ENCODE results near the gene MAMDC4. TPM values are rescaled to one million over a fixed set of nuclear protein-coding genes. Genes with fewer than 3 reads are reported as not detected.
"Not testable (repeated sequence)": the region's sequence is repeated elsewhere in the genome, so short reads cannot be mapped to it uniquely, and the experiment has no call there.

The MAMDC4 gene
- total RNA-seq, 1 experiment from 2014 or later, result 17.3 TPM

GRCh38 chr9:136868644-136869043 is 16.5 kb downstream of the MAMDC4 start:
- no peaks in the 10 kb centered on the region for H4K20me1 ChIP-seq (ENCODE audit: insufficient read depth)
- ATAC-seq (no peak), DNase-seq (ENCODE audit: low read depth, low spot score) (no peak)
- no peaks in the 10 kb centered on the region for H3K27me3 ChIP-seq (ENCODE audit: insufficient read depth, low read length)
- H3K27ac ChIP-seq (ENCODE audit: low read depth, low read length), result no peak overlapping the region
- RAD21 ChIA-PET (ENCODE audit: low non-redundant PET in 1 of 2, low total read pairs in 2 of 2, uncharacterized antibody in 2 of 2, unreplicated experiment in 2 of 2), result no interaction called here
- no peak overlapping the region for H3K4me3 ChIP-seq (replicated peaks in 1 of 2; ENCODE audit: low read depth in 1 of 2, low read length in 2 of 2)
- H3K4me2 ChIP-seq (ENCODE audit: low read length), result no peak overlapping the region
- peaks cover 5 to 7% of the 10 kb centered on the region in 2 experiments; a peak in 3 of 4 replicates for H3K36me3 ChIP-seq (ENCODE audit: control insufficient read depth in 1 of 2, insufficient read depth in 2 of 2, low read length in 2 of 2)
- no peaks in the 10 kb centered on the region for H3K9me2 ChIP-seq (ENCODE audit: insufficient read depth)
- no TSS peak for BruUV-seq (replicated peaks)
- intact Hi-C loops (cut with micrococcal nuclease), result no loop called here
- H3K9me3 ChIP-seq (ENCODE audit: control insufficient read depth in 1 of 2, insufficient read depth in 1 of 2, low read depth in 1 of 2, low read length in 2 of 2), result no peaks in the 10 kb centered on the region; a peak in 2 of 4 replicates
- no peak overlapping the region for H2AFZ ChIP-seq (ENCODE audit: low read depth, low read length, poor library complexity, severe bottlenecking)
- H3K9ac ChIP-seq (ENCODE audit: low read length), result no peak overlapping the region
- no peak for TF ChIP-seq POLR2AphosphoS5 (IDR thresholded peaks at IDR 0.05; ENCODE audit: low read depth, low read length)
- no peak for TF ChIP-seq TCF7L2 (IDR thresholded peaks at IDR 0.05; ENCODE audit: borderline replicate concordance, extremely low read depth, insufficient read depth, insufficient read length)
- TF ChIP-seq EZH2 (IDR thresholded peaks at IDR 0.05), result no peak
- no peak for TF ChIP-seq ZBTB33 (IDR thresholded peaks at IDR 0.05; ENCODE audit: extremely low read depth, insufficient replicate concordance, low read length)
- no peak for TF ChIP-seq RAD21 (IDR thresholded peaks at IDR 0.05; ENCODE audit: low read depth)
- no peak for TF ChIP-seq SP1 (IDR thresholded peaks at IDR 0.05; ENCODE audit: low read depth)
- no peak for TF ChIP-seq ZFX (IDR thresholded peaks at IDR 0.05)
- TF ChIP-seq POLR2A (IDR thresholded peaks at IDR 0.05; ENCODE audit: borderline replicate concordance, extremely low read depth, insufficient read depth, insufficient read length), result no peak
- TF ChIP-seq MAX (IDR thresholded peaks at IDR 0.05), result no peak
- no peak for TF ChIP-seq CTCF (IDR thresholded peaks at IDR 0.05 in 2 of 3, conservative IDR thresholded peaks at IDR 0.05 in 1 of 3; ENCODE audit: borderline replicate concordance in 1 of 3, insufficient read depth in 1 of 3, low read depth in 2 of 3, low read length in 2 of 3)
- TF ChIP-seq FOSL1 (IDR thresholded peaks at IDR 0.05; ENCODE audit: low read depth), result no peak
- TF ChIP-seq EZH2phosphoT487 (IDR thresholded peaks at IDR 0.05; ENCODE audit: borderline replicate concordance), result no peak
- TF ChIP-seq YY1 (IDR thresholded peaks at IDR 0.05; ENCODE audit: extremely low read depth, insufficient replicate concordance, low read depth, low read length), result no peak
- TF ChIP-seq ATF3 (IDR thresholded peaks at IDR 0.05), result no peak
- TF ChIP-seq SRF (IDR thresholded peaks at IDR 0.05; ENCODE audit: low read depth), result no peak
- TF ChIP-seq JUND (IDR thresholded peaks at IDR 0.05), result no peak
- TF ChIP-seq CEBPB (IDR thresholded peaks at IDR 0.05; ENCODE audit: low read depth), result no peak
- POLR2A ChIA-PET, result no interaction called here
- CTCF ChIA-PET, result no interaction called here
- H3K79me2 ChIP-seq (ENCODE audit: insufficient read depth, low read length), result peaks cover 25% of the 10 kb centered on the region
- peaks cover 4 to 13% of the 10 kb centered on the region in 2 experiments; a peak in 3 of 4 replicates for H3K4me1 ChIP-seq (ENCODE audit: control insufficient read depth in 1 of 2, insufficient read depth in 2 of 2, low read length in 2 of 2)

GRCh38 chr9:136869611-136870010 is 17.5 kb downstream of the MAMDC4 start:
- H3K4me2 ChIP-seq (ENCODE audit: low read length); CTCF ChIA-PET; intact Hi-C loops (cut with micrococcal nuclease); H3K27ac ChIP-seq (ENCODE audit: low read depth, low read length); BruUV-seq (replicated peaks); H2AFZ ChIP-seq (ENCODE audit: low read depth, low read length, poor library complexity, severe bottlenecking); H3K9me2 ChIP-seq (ENCODE audit: insufficient read depth); DNase-seq (ENCODE audit: low read depth, low spot score); H3K4me3 ChIP-seq (replicated peaks in 1 of 2; ENCODE audit: low read depth in 1 of 2, low read length in 2 of 2); H3K36me3 ChIP-seq (ENCODE audit: control insufficient read depth in 1 of 2, insufficient read depth in 2 of 2, low read length in 2 of 2); H4K20me1 ChIP-seq (ENCODE audit: insufficient read depth); ATAC-seq; H3K9ac ChIP-seq (ENCODE audit: low read length); H3K27me3 ChIP-seq (ENCODE audit: insufficient read depth, low read length); RAD21 ChIA-PET (ENCODE audit: low non-redundant PET in 1 of 2, low total read pairs in 2 of 2, uncharacterized antibody in 2 of 2, unreplicated experiment in 2 of 2); POLR2A ChIA-PET; H3K9me3 ChIP-seq (ENCODE audit: control insufficient read depth in 1 of 2, insufficient read depth in 1 of 2, low read depth in 1 of 2, low read length in 2 of 2): not testable (repeated sequence)
- Histone ChIP-seq H3K4me1 (ENCODE audit: control insufficient read depth in 1 of 2, insufficient read depth in 2 of 2, low read length in 2 of 2) (peaks cover 4 to 13% of the 10 kb centered on the region in 2 experiments; a peak in 3 of 4 replicates), H3K79me2 (ENCODE audit: insufficient read depth, low read length) (peaks cover 15% of the 10 kb centered on the region)
